NCI-H1694 (cell line): Measurements from ENCODE around the gene ABLIM2.

Experiments used
- DNase-seq: peaks from one replicate; lab custom pipeline; 2025; lab: John Stamatoyannopoulos, UW

ABLIM2 gene

DNA sequence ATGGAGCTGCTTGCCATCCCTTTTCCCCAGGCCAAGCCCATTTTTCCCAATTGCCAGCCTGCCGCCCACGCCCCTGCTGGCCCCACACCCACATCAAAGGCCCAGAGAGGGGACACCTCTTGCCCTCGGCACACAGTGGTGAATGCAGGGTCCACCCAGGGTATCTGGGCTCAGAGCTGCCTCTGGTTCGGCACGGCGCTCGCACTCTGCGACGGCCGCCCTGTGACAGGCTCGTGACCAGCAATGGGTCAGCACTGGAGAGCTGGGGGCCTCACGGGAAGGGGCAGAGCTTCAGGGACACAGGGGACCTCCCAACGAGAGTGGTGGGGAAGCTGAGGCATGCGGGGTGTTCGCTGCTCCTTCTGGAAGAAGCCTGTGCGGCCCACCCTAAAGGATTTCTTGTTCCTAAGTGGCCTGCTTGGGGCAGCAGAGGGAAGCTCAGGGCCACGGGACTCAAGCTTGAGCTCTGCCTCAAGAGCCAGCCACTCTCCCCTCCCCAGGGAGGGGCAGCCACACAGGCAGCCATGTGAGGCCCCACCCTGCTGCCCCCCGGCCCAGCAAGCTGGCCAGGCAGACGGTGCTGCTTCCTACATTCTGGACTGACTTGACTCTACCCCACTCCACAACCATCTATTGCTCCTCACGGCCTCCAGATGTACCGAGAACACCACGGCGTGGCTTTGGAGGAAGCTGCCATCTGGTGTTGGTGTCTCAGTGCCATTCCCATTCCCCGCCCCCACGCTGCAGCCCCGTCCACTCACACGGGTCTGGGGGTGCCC is 73.7 kb downstream of the ABLIM2 start:
- no peak for DNase-seq

DNA sequence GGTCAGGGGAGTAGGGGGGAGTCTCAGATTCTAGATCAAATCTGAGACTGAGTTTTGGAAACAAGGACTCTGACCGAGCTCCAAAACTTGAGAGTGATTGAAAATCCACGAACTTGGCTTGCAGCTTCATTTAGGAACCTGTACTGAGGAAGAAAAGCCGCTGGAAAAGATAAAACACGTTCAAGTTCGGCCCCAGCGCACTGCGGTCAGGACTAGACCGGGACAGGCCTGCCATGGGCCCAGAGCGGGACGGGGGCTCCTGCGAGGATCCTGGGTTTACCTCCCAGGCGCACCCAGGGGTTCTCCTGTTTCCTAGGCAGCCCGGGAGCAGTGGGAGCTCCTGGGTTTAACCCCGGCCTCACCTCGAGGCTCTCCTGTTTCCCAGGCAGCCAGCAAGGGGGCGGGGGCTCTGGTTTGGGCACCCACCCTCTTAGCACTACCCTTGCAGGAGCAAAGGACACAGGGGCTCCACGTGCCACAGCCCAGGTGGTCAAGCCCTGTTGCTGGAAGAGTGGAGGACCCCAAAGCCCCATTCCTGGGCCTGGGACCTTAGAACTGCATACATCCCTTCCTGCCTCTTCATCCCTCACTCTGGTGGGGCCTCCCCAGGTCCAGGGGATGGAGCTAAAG is 74.5 kb downstream of the ABLIM2 start:
- DNase-seq = no peak

DNA sequence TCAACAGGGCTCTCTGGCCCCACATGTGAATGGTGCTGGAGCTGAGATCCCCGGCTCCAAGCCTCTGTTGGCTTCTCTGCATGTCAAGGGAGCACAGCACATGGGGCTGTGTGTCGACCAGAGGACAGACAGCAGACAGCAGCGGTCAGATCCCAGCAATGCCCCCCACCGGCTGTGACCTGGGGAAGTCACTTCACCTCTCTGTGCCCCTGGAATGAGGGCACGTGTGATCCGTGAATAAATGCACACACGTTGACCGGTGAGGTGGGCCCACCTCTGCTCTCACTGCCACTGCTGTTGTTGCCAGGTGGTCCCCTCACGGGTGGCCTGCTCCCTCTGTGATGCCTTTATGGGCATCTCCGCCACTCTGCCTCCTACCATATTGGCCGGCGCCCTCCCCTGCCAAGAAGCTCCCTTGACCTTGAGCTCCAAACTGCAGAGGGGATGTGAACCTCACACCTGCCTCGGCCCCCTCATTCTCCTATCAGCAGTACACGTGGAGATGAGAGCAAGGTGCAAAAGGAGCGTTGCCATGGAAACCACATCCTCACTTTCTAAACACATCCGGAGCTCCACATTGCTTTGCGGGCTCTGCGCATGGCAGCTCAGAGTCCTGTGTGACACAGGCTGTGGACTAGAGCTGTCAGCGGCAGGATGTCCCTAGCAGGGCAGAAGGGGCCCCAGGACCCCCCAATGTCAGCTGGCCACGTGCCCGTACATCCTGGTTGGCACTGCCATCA is 75.4 kb downstream of the ABLIM2 start:
- DNase-seq = no peak

- no peak for DNase-seq
Measured at GRCh38 chr4:8082517-8083055, 76.0 kb downstream of the ABLIM2 start.

DNA sequence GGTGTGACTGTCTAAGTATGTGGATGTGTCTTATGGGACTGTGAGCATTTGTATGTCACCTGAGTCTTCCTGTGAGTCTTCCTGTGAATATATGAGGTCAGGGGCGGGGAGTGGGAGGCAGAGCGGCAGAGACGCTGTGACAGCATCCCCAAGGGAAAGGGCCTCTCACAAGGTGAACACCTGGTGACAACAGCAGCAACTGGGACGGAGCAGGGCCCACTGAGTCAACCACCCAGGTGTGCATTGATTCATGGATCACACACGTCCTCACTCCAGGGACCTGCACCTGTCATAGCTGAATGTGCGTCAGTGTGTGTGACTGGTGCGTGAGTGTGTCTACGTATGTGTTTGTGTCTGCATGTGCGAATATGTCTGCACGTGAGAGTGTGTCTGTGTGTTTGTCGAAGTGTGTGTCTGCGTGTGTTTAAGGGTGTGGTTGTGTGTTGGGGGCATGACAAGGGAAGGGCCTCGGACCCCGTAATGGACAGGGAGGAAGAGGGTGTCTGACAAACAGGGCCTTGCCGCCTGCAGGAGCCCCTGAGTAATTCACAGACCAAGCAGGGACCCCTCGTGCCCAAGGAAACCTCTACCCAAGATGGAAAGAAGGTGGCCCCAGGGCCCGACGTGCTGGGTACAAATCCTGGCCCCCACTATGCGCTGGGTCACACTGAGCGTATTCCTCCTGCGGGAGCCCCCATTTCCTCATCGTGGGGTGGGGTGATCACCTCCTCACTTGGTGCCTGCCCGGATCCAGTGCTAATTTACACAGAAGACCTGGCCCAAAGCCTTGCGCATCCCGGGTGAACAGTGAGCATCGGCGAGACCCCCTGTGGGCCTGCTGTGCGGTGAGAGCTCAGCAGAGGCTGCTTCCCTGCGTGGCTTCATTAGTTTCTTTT is 76.7 kb downstream of the ABLIM2 start:
- DNase-seq = no peak

- no peak for DNase-seq
Measured at GRCh38 chr4:8081171-8081570, 77.4 kb downstream of the ABLIM2 start.

DNA sequence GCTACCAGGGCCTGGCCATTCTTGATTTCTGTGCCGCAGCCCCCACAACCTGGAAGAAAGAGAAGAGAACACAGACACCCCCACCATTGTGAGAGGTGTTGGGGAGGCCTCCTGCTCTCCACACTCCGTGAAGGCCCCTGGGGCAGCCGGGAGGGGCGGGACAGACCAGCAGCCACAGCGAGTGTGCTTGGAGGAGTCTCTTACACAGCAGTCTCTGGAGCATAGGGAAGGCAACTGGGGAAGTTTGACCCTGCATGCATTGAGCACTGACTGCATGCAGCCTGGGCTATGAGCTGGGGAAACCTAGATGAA is 77.9 kb downstream of the ABLIM2 start:
- no peak for DNase-seq

- DNase-seq = no peak
Measured at GRCh38 chr4:8079916-8080753, 78.5 kb downstream of the ABLIM2 start.

DNA sequence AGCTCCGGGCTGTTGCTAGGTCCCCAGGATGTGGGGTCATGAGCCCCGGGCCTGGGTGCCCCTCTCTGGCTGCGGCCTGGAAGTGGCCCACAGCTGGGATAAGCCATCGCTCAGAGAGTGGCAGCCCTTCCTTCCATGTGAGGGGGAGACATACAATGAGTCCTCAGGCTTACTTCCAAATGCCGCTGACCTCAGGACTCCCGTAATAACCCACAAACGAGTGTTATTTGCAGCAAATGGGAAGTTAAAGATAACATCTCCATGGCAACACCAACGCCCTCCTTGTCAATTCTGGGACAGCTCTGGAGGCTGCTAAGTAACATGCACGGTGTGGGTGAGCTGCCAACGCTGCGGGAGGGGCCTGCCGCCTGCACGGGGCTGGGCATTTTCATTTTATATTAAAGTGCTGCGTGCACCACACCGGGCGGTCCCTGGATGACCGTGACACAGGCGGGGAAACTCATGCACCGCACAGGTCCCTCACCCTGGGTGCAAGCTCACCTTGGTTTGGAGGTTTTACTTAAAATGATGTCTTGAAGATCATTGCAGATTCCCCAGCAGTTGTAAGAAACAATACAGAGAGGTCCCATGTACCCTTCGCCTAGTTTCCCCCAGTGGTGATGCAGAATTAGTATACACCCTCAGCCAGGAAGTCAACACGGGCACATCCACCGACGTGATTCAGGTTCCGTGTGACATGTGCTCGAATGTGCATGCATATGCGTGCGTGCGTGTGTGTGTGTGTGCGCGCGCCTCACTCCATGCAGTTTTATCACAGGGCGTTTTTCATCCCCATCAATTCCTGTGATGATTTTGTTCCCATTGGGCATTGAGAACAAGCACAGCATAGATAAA is 79.4 kb downstream of the ABLIM2 start:
- DNase-seq = no peak

DNA sequence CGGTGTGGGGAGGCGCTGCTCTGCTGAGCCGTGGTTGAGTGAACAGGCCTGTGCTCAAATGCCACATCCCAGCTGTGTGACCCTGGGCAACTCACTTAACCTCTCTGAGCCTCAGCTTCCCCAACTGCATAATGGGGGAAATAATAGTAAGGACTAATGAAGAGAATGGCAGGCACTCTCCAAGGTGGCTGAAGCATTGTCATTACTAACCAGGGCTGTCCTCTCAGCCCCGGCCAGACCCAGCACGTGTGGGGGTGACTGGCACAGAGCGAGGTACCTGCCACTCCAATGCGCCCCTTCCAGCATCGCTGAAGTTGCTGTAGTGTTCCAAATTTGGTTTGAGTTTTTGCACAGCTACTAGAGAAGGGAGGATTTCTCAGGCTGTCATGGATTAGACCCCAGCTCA is 80.0 kb downstream of the ABLIM2 start:
- DNase-seq = no peak

- no peak for DNase-seq
Measured at GRCh38 chr4:8078109-8078494, 80.5 kb downstream of the ABLIM2 start.

DNA sequence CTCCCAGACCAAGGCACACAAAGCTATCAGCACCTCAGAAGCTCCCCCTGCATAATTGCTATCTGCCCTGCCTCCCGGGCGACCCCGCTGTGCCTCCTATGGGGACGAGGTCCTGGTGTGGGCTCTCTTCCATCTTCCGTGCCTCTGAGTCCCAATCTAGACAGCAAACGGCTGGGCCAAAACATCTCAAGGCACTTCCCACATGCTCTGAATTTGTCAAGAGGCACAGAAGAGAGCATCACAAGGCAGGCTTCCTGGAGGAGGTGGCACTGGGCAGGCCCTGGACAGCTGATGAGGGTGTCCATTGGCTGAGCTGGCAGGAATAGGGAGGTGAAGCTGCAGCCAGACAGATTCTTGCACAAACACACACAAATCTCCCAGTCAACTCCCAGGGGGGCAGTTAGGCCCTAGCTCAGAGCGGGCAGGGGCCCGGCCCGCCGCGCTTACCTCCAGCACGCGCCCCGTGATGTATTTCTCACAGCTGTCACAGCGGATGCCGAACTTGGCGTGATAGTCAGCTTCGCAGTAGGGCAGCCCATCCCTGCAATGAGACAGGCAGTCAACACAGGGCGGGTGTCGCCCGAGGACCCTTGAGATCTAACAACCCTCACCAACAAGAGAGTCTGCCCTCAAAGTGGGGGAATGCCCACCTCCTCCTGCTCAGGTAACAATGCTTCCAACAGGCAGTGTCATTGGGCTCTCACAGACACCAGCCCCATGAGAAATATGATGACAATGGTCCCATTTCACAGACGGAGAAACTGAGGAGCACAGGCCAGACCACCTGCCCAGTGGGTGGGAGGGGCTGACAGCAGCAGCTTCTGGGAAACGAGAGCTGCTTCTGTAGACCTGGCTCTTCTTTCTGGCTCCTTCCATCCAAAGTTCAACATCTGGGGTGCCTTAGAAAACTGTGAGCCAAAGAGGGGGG is 81.2 kb downstream of the ABLIM2 start:
- no peak for DNase-seq

- DNase-seq = no peak
Measured at GRCh38 chr4:8076023-8076422, 82.6 kb downstream of the ABLIM2 start.

- DNase-seq = no peak
Measured at GRCh38 chr4:8073206-8073863, 85.3 kb downstream of the ABLIM2 start.

- no peak for DNase-seq
Measured at GRCh38 chr4:8072235-8072968, 86.2 kb downstream of the ABLIM2 start.

DNA sequence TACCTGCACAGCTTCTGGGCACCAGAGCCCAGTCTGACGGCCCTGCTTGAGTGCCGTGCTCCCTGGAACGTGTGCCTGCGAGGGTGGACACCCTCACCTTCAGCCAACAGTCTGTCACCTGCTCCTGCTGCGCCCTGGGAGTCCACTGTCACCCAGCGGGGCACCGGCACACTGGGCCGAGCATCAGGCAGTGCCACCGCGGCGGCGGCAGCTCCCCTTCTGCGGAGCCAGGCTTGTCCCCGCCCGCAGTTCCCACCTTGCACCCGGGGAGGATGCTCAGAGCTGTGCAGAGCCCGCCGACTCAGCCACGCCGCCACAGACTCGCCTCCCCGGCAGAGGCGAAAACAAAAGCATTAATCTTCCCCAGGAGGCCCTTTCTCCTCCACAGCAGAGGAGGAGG is 86.8 kb downstream of the ABLIM2 start:
- DNase-seq = no peak
